GM18909 (cell line): ENCODE measurements around the gene CLNS1A.
"Not testable (repeated sequence)": the region's sequence is repeated elsewhere in the genome, so short reads cannot be mapped to it uniquely, and the experiment has no call there.

Experiments used
- ATAC-seq: cut with Tn5 transposase; IDR thresholded peaks from one replicate; pipeline ENCODE4 v1.9.1; 2021; ENCODE audit warnings: mild to moderate bottlenecking; ENCODE audit not compliant: unreplicated experiment, poor library complexity

CLNS1A gene

GRCh38 chr11:77637345-77638165 is at the start of gene CLNS1A:
TSS of gene CLNS1A (minus strand) at chr11:77637794. CDS start at chr11:77637714, 80 bp downstream.
- ATAC-seq = peak; percentile 98

GRCh38 chr11:77687088-77687487 is 49.5 kb upstream of the CLNS1A start:
- ATAC-seq = no peak

- no peak for ATAC-seq
Observed at GRCh38 chr11:77677138-77677537, 39.5 kb upstream of the CLNS1A start.

- no peak for ATAC-seq
Observed at GRCh38 chr11:77672264-77672663, 34.7 kb upstream of the CLNS1A start.

- no peak for ATAC-seq
Observed at GRCh38 chr11:77669848-77670511, 32.4 kb upstream of the CLNS1A start.

GRCh38 chr11:77668760-77669159 is 31.2 kb upstream of the CLNS1A start:
- ATAC-seq = no peak

GRCh38 chr11:77665240-77665965 is 27.8 kb upstream of the CLNS1A start:
- ATAC-seq = no peak

GRCh38 chr11:77661670-77662069 is 24.1 kb upstream of the CLNS1A start:
- ATAC-seq = no peak

GRCh38 chr11:77660947-77661346 is 23.4 kb upstream of the CLNS1A start:
- ATAC-seq = no peak

- ATAC-seq = no peak
Observed at GRCh38 chr11:77658213-77659013, 20.8 kb upstream of the CLNS1A start.

GRCh38 chr11:77656362-77656761 is 18.8 kb upstream of the CLNS1A start:
- no peak for ATAC-seq

GRCh38 chr11:77654770-77655434 is 17.3 kb upstream of the CLNS1A start:
- no peak for ATAC-seq

GRCh38 chr11:77650123-77650522 is 12.5 kb upstream of the CLNS1A start:
- no peak for ATAC-seq

GRCh38 chr11:77647654-77648305 is 10.2 kb upstream of the CLNS1A start:
- ATAC-seq = no peak

GRCh38 chr11:77644887-77645286 is 7.3 kb upstream of the CLNS1A start:
- no peak for ATAC-seq

GRCh38 chr11:77642228-77642627 is 4.6 kb upstream of the CLNS1A start:
- no peak for ATAC-seq

- ATAC-seq = no peak
Observed at GRCh38 chr11:77636731-77637344, 756 bp downstream of the CLNS1A start.

- ATAC-seq = not testable (repeated sequence)
Observed at GRCh38 chr11:77633926-77634325, 3.7 kb downstream of the CLNS1A start.
